Right kidney (tissue), 9 donors: ENCODE data around the gene SH2D3A.
"Not testable (repeated sequence)": the region's sequence is repeated elsewhere in the genome, so short reads cannot be mapped to it uniquely, and the experiment has no call there.

ENCODE experiments used
- DNase-seq: peaks from one replicate; pipeline ENCODE4 v3.0.0-alpha.2; 2016
- long read RNA-seq, 8 donors: transcript quantifications; one replicate each; lab custom pipeline, GENCODE V29; 2026

Gene SH2D3A
- long read RNA-seq, donor 1 = 0 reads
- long read RNA-seq, donor 2 = 0 reads
- long read RNA-seq, donor 3, partial matches to known transcripts = 0 of 1 reads
- long read RNA-seq, donor 3, other reads (novel, unspliced or antisense) = 0 of 1 reads
- long read RNA-seq, donor 4 = 0 reads
- long read RNA-seq, donor 5 = 0 reads
- long read RNA-seq, donor 6 = 0 reads
- long read RNA-seq, donor 7 = 0 reads
- long read RNA-seq, donor 8 = 0 reads

- DNase-seq = peak; percentile 64
Observed at GRCh38 chr19:6767357-6768235, at the start of gene SH2D3A. TSS of gene SH2D3A (minus strand) at chr19:6767435. CDS start at chr19:6763748, 3,687 bp downstream.

- DNase-seq = no peak
Observed at GRCh38 chr19:6813659-6814058, 46.4 kb upstream of the SH2D3A start.

GRCh38 chr19:6812612-6813011 lies 45.4 kb upstream of the SH2D3A start:
- DNase-seq = no peak

GRCh38 chr19:6811906-6812305 lies 44.7 kb upstream of the SH2D3A start:
- no peak for DNase-seq

GRCh38 chr19:6811378-6811777 lies 44.1 kb upstream of the SH2D3A start:
- DNase-seq = no peak

GRCh38 chr19:6809262-6809661 lies 42.0 kb upstream of the SH2D3A start:
- DNase-seq = no peak

GRCh38 chr19:6808494-6808893 lies 41.3 kb upstream of the SH2D3A start:
- DNase-seq = no peak

- no peak for DNase-seq
Observed at GRCh38 chr19:6807291-6807690, 40.1 kb upstream of the SH2D3A start.

- DNase-seq = no peak
Observed at GRCh38 chr19:6806488-6806887, 39.3 kb upstream of the SH2D3A start.

GRCh38 chr19:6803036-6803404 lies 35.8 kb upstream of the SH2D3A start:
- no peak for DNase-seq

- DNase-seq = no peak
Observed at GRCh38 chr19:6802336-6803035, 35.3 kb upstream of the SH2D3A start.

GRCh38 chr19:6801485-6802086 lies 34.4 kb upstream of the SH2D3A start:
- peak; percentile 27 for DNase-seq

GRCh38 chr19:6800991-6801484 lies 33.8 kb upstream of the SH2D3A start:
- DNase-seq = no peak

GRCh38 chr19:6800160-6800790 lies 33.0 kb upstream of the SH2D3A start:
- DNase-seq = not testable (repeated sequence)

GRCh38 chr19:6797646-6798045 lies 30.4 kb upstream of the SH2D3A start:
- no peak for DNase-seq

- DNase-seq = no peak
Observed at GRCh38 chr19:6796278-6796677, 29.0 kb upstream of the SH2D3A start.

- no peak for DNase-seq
Observed at GRCh38 chr19:6794686-6795431, 27.6 kb upstream of the SH2D3A start.

GRCh38 chr19:6793973-6794372 lies 26.7 kb upstream of the SH2D3A start:
- no peak for DNase-seq

- no peak for DNase-seq
Observed at GRCh38 chr19:6793411-6793810, 26.2 kb upstream of the SH2D3A start.

GRCh38 chr19:6791237-6791636 lies 24.0 kb upstream of the SH2D3A start:
- no peak for DNase-seq
